Endothelial cell of umbilical vein (primary cell): ENCODE data around the gene TEDC1.

ENCODE experiments used
- EZH2 ChIP-seq: IDR thresholded peaks from 2 replicates; pipeline ENCODE4 v1.6.1; 2012; ENCODE audit warnings: borderline replicate concordance, low read depth, mild to moderate bottlenecking, moderate library complexity, low read length, inconsistent platforms; ENCODE audit not compliant: severe bottlenecking
- JUN ChIP-seq: IDR thresholded peaks from 2 replicates; pipeline ENCODE4 v1.6.1; 2011; ENCODE audit warnings: borderline replicate concordance, low read depth; ENCODE audit not compliant: insufficient read length, insufficient read depth
- MAX ChIP-seq: IDR thresholded peaks from 2 replicates; pipeline ENCODE4 v1.6.1; 2011; ENCODE audit not compliant: insufficient read depth, insufficient read length
- MYC ChIP-seq: IDR thresholded peaks from one replicate; pipeline ENCODE4 v1.6.1; 2011; ENCODE audit warnings: mild to moderate bottlenecking, low read depth, low read length
- POLR2A ChIP-seq: IDR thresholded peaks from 2 replicates; pipeline ENCODE4 v1.6.1; 2012; ENCODE audit warnings: low read depth, mild to moderate bottlenecking, control low read depth, low read length
- POLR2AphosphoS5 ChIP-seq: IDR thresholded peaks from 2 replicates; pipeline ENCODE4 v1.6.1; 2012; ENCODE audit warnings: low read depth, mild to moderate bottlenecking, control low read depth, low read length, moderate library complexity; ENCODE audit not compliant: insufficient read depth
- TF ChIP-seq, protein P1 (sequence below), 2 donors: IDR thresholded peaks; 1 replicate in 1 of 2; 2 replicates in 1 of 2; pipeline ENCODE4 v1.5.1; 2011; ENCODE audit warnings: low read length in 2 of 2, mild to moderate bottlenecking in 2 of 2, moderate library complexity in 2 of 2, control low read depth in 1 of 2, inconsistent platforms in 1 of 2, low read depth in 1 of 2; ENCODE audit not compliant: insufficient read depth in 1 of 2; ENCODE audit errors: extremely low read depth in 1 of 2

DNA sequence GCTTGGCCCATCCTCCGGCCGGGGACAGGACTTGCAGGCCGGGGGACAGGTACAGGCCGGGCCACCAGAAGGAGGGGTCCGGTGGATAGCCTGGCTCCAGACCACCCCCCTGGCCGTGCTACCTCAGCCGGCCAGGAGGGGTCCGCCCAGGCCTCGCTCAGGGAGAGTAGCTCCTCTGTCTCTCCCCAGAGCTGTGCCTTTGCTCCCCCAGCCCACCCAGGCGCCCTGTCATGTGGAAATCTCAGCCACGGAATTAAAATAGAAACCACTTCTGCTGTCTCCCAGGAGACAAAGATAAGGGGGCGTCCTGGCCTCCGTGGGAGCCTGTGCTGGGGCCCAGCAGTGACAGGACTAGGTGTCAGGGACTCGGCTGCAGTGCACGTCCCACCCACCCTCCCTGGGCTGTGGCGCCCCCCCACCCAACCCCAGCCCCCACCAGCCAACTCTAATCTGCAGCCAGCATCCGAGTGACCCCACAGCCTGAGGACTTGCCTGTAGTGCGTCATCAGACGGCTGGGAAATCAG, 19.7 kb upstream of the TEDC1 start:
- TF ChIP-seq, protein P1, sequence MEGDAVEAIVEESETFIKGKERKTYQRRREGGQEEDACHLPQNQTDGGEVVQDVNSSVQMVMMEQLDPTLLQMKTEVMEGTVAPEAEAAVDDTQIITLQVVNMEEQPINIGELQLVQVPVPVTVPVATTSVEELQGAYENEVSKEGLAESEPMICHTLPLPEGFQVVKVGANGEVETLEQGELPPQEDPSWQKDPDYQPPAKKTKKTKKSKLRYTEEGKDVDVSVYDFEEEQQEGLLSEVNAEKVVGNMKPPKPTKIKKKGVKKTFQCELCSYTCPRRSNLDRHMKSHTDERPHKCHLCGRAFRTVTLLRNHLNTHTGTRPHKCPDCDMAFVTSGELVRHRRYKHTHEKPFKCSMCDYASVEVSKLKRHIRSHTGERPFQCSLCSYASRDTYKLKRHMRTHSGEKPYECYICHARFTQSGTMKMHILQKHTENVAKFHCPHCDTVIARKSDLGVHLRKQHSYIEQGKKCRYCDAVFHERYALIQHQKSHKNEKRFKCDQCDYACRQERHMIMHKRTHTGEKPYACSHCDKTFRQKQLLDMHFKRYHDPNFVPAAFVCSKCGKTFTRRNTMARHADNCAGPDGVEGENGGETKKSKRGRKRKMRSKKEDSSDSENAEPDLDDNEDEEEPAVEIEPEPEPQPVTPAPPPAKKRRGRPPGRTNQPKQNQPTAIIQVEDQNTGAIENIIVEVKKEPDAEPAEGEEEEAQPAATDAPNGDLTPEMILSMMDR (IDR thresholded peaks at IDR 0.05; ENCODE audit: extremely low read depth in 1 of 2, insufficient read depth in 1 of 2, low read depth in 1 of 2, low read length in 2 of 2): peak in 1 of 2 donors; percentile 30
- TF ChIP-seq EZH2: no peak
- TF ChIP-seq POLR2A: no peak
- no peak for TF ChIP-seq POLR2AphosphoS5
- TF ChIP-seq MYC: no peak
- no peak for TF ChIP-seq JUN
- no peak for TF ChIP-seq MAX
